ES-I3 (cell line): Measurements from ENCODE around the gene NDUFC1.
"Not testable (repeated sequence)": the region's sequence is repeated elsewhere in the genome, so short reads cannot be mapped to it uniquely, and the experiment has no call there.

Source experiments
- H3K36me3 ChIP-seq: 2 replicates; pipeline ENCODE4 v1.6.1; 2013; ENCODE audit warnings: mild to moderate bottlenecking, low read length, control low read depth, moderate library complexity; ENCODE audit not compliant: insufficient read depth
- H3K4me1 ChIP-seq: 2 replicates; pipeline ENCODE4 v1.6.1; 2013; ENCODE audit warnings: mild to moderate bottlenecking, control low read depth, low read length; ENCODE audit not compliant: insufficient read depth
- H3K9ac ChIP-seq: 2 replicates; pipeline ENCODE4 v1.6.1; 2013; ENCODE audit warnings: low read depth, mild to moderate bottlenecking, low read length, moderate library complexity
- H3K9me3 ChIP-seq: 2 replicates; pipeline ENCODE4 v1.6.1; 2013; ENCODE audit warnings: mild to moderate bottlenecking, low read length, moderate library complexity; ENCODE audit not compliant: control insufficient read depth, insufficient read depth

NDUFC1 gene

DNA sequence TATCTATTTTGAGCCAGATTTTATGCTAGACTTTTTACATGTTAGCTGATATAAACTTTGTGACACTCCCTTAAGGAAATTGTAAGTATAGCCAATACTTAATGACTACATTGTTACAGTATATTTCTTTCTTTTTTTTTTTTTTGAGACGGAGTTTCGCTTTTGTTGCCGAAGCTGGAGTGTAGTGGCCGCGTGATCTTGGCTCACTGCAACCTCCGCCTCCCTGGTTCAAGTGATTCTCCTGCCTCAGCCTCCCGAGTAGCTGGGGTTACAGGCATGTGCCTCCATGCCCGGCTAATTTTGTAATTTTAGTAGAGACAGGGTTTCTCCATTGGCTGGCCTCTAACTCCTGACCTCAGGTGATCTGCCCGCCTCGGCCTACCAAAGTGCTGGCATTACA is 11.1 kb upstream of the NDUFC1 start:
- peaks cover 17% of the 10 kb centered on the region for H3K4me1 ChIP-seq
- not testable (repeated sequence) for H3K9ac ChIP-seq, H3K9me3 ChIP-seq, H3K36me3 ChIP-seq

DNA sequence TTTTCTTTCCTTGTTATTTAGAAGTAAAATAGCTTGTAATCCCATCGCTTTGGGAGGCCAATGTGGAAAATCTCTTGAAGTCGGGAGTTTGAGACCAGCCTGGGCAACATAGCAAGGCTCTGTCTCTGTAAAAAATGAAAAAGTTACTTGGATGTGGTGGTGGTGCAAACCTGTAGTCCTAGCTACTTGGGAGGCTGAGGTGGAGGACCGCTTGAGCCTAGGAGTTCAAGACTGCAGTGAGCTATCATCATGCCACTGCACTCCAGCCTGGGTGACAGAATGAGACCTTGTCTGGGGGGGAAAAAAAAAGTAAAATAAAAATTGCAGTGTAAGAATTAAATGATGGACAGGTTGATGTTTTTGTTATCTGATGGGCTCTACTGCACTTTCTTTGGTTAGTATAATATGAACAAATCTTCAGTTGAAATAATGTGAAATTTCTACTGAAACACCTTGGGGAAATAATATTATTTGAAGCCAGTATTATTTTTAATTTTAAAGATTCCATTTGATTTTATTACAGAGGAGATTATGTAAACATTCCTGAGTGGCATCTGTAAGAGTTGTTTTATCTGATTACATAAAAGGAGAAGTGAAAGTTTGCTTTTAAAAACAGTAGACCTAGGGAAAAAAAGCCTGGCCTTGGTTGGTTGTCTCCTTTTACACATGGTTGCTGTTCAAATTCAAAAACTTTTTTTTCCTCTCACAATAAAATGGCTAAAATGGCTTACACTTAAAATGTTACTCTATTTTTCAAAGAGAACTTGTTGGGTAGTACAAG is 10.5 kb upstream of the NDUFC1 start:
- no peaks in the 10 kb centered on the region for H3K36me3 ChIP-seq
- H3K9ac ChIP-seq = no peak overlapping the region
- H3K4me1 ChIP-seq = peaks cover 17% of the 10 kb centered on the region
- H3K9me3 ChIP-seq = no peaks in the 10 kb centered on the region

DNA sequence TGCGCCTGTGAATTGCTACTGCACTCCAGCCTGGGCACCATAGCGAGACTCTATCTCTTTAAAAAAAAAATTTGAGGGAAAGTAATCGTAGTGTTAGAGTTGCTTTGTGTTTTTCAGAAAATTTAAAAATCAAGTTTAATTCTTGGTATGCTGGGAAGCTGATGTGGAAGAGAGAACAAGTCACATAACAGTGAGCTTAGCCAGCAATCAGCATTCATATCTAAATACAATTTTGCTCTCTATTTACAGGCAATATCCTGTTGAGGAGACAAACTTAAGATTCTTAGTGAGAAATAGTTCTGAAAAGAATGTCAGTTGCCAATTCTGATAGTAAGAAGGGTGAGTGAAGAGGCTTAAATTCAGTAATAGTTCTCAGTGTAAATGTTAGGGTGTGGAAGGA is 9.6 kb upstream of the NDUFC1 start:
- peaks cover 17% of the 10 kb centered on the region for H3K4me1 ChIP-seq

DNA sequence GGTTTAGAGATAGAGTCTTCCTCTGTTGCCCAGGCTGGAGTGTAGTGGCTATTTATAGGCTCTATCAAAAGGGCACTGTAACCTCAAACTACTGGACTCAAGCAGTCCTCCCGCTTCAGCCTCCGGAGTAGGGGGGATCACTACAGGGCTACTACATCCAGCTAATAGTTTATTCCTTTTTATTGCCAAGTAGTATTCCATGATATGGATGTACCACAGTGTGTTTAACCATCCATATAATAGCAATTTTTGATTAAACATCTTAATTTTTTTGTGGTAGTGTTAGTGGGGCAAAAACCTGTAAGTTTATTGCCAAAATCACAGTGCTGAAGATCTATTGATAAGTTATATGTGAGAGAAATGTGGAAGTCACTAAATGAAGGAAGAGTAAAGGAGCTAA is 2.6 kb upstream of the NDUFC1 start:
- Histone ChIP-seq H3K4me1 (peaks cover 5% of the 10 kb centered on the region; the same call in 1 of the 2 replicates), H3K9ac (no peak overlapping the region), H3K36me3 (peaks cover 7% of the 10 kb centered on the region), H3K9me3 (peaks cover 5% of the 10 kb centered on the region)

More for the DNA sequence above, 9.6 kb upstream of the NDUFC1 start:
- H3K9me3 ChIP-seq = no peaks in the 10 kb centered on the region
- H3K9ac ChIP-seq = no peak overlapping the region
- H3K36me3 ChIP-seq = no peaks in the 10 kb centered on the region

DNA sequence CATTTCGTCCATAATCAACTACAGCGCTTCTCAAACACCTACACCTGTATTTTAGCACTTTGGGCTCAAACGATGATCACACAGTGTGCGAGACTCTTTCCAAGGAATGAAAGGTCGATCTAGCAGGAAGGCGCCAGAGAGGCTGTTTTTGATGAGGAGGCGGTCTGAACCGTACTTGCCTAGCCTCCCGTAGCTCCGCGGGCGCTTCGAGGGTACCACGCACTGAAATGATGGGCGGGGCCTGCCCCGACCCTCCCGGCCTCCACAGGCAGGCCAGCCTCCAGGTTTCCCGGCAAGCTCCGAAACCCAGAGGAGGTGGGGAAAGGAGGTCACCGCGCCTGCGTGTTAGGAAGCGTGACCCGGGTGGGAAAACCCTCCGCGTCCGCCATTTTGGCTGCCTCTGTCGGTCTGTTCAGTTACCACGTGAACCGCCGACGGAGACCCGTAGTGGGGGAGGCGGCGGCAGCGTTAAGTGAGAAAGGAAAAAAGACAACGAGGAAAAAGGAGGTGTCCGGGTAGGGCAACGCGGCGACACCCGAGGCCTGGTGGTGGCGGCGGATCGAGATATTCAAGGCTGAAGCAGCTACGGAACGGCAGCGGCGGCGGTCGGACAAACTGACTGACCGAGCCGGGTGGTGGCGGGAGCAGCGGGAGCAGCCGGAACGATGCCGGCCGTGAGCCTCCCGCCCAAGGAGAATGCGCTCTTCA is 1.0 kb downstream of the NDUFC1 start, which contains the start of gene NAA15:
Gene NAA15 (plus strand): TSS at position 393 of the 708 bp plus-strand sequence. CDS start 273 bp downstream, at position 666.
- Histone ChIP-seq H3K9me3 (peaks cover 5% of the 10 kb centered on the region), H3K36me3 (peaks cover 7% of the 10 kb centered on the region), H3K4me1 (peaks cover 9% of the 10 kb centered on the region; the same call in 1 of the 2 replicates), H3K9ac (peak within 1 kb of the TSS; percentile 93)

DNA sequence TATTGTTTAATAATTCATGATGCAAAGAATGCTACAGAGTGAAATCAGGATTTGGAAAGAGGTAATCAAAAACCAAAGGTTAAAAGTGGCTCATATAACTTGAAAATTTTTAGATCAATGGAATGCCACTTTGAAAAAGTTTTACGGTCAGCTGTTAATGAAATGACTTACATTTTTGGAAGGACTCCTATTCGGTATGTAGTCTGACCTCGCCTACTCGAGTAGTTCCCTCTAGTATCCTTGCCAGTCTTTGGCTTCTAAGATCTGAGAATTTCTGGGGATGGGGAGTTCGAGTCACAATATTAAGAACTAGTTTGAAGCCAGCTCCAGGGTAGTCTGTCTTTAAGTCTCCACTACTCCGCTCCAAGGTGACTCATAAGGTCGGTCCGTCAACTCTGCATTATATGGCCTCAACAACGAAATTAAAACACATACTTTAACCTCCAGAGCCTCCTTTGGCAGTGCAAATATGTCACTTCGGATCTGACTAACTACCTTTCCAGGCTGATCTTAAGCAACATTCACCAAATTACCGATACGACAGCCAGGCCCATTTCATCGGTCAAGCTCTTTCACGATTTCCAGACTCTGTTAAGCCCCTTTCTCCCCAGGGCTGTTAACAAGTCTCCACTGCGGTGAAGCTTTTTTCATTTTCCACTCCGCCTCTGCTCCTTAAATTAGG is 1.7 kb downstream of the NDUFC1 start:
- peaks cover 5% of the 10 kb centered on the region for H3K9me3 ChIP-seq
- H3K4me1 ChIP-seq = peaks cover 9% of the 10 kb centered on the region; the same call in 1 of the 2 replicates
- H3K9ac ChIP-seq = peak overlapping the region; percentile 93
- H3K36me3 ChIP-seq = peaks cover 5% of the 10 kb centered on the region

DNA sequence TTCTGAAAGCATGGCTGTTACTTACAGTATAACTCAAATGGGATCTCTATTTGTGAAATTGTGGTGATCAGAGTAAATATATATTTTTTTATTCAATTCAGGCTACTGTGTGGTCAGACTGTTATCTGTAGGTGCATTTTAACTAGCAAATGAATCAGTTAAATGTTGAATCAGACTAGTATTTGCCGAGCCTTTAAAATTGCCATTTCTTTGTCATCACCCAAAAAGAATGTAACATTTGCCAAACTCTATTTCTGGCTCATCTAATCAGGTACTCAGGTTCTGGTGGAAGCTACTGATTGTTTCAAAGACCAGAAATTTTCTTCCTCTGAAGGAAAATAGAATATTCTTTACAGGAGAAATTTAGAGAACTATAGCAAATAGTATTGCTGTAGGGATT is 2.7 kb downstream of the NDUFC1 start:
- Histone ChIP-seq H3K36me3 (no peaks in the 10 kb centered on the region; the same call in 1 of the 2 replicates), H3K4me1 (peaks cover 9% of the 10 kb centered on the region; the same call in 1 of the 2 replicates), H3K9me3 (peaks cover under 1% of the 10 kb centered on the region), H3K9ac (peak overlapping the region; percentile 19; the same call in 1 of the 2 replicates)

DNA sequence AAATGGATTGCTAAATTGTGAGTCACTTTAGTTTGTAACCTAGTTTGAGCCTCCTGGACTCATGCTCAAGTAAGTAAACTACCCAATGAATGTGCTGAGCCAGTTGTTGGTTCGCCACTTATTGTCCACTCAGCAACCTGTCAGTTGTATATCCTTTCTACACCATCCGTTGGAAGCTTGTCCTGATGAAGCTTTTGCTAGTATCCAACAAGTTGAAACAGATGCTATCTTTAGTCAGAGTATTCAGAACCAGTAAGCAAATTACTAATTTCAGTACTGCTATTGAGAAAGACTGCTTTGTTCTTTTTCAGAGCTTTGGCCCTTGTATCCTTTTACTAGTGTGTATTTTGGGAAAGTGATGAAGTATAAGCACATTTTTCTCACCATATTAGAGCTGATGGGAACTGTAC is 5.3 kb downstream of the NDUFC1 start:
- Histone ChIP-seq H3K9ac (no peak overlapping the region), H3K36me3 (no peaks in the 10 kb centered on the region), H3K9me3 (no peaks in the 10 kb centered on the region), H3K4me1 (peaks cover 9% of the 10 kb centered on the region; the same call in 1 of the 2 replicates)

DNA sequence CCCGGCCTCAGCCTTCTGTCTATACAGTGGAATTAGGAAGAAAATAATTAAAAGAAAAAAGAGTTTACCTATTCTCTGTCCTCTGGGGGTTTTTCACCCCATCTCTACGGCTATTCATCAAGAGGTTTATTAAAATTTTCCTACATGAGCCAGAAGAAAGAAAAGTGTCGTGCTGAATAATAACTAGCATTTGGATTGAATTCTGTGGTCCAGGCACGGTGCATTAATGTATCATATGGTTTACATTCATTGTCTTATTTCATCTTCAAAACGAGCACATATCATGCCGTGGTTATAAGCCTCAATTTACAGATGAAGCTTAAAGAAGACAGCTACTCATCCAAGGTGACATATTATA is 6.4 kb downstream of the NDUFC1 start:
- Histone ChIP-seq H3K4me1 (peaks cover 9% of the 10 kb centered on the region; the same call in 1 of the 2 replicates), H3K9ac (peak overlapping the region; percentile 88; the same call in 1 of the 2 replicates), H3K9me3 (no peaks in the 10 kb centered on the region)

DNA sequence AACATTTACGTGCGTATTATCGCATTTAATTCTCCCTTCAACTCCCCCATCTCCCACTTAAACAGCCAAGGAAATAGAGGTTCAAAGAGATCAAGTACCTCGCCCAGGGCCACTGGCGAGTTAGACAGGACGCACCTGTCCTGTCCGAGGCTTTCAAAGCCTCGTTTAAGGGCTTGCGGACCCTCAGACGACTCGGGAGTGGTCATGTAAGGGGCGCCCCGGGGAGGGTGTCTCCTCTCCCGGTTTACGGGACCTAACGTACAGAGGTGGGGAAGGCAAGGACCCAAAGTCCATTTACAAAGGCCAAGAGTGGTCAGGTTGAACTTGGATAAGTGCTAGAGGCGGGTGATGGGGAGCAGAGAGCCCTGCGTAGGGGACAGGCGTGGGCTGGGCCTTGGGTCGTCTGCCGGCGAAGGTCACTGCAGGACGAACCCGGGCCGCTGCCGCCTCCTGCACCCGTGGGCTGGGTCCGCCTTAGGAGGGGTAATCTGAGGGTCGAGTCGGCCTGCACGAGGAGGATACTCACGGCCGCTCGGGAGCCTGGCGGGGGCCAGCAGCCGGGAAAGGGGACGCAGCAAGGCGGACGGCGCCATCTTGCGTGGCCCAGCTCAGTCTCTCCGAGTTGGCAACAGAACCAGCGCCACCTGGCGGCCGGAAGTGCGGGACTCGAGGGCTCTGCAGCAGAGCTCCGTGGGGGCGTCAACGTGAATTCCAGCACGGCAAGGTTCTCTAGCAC is 6.9 kb downstream of the NDUFC1 start:
- Histone ChIP-seq H3K4me1 (peaks cover 9% of the 10 kb centered on the region; the same call in 1 of the 2 replicates), H3K36me3 (no peaks in the 10 kb centered on the region), H3K9me3 (no peaks in the 10 kb centered on the region)

More for the DNA sequence above, 6.4 kb downstream of the NDUFC1 start:
- no peaks in the 10 kb centered on the region for H3K36me3 ChIP-seq

DNA sequence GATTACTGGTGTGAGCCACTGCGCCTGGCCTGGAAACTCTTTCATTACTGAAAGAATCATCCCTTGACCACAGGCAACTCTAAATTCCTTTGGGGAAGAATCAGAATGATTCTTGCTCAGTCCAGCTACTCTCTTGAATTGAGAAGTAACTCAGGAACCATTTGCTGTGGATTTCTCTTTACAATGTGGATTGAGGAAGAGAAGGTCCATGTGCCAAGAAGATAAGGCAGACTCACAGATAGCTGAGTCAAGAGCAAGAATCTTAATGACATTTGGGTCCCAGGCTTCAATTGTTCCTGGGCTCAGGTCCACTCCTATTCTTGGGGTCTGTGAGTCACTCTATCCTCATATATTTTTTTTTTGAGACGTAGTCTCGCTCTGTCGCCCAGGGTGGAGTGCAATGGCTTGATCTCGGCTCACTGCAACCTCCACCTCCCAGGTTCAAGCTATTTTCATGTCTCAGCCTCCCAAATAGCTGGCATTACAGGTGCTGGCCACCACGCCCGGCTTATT is 16.0 kb downstream of the NDUFC1 start:
- H3K9me3 ChIP-seq = no peaks in the 10 kb centered on the region
- no peak overlapping the region for H3K9ac ChIP-seq
- no peaks in the 10 kb centered on the region for H3K4me1 ChIP-seq
- H3K36me3 ChIP-seq = no peaks in the 10 kb centered on the region

More for the DNA sequence above, 6.9 kb downstream of the NDUFC1 start:
- H3K9ac ChIP-seq = peak overlapping the region; percentile 88

DNA sequence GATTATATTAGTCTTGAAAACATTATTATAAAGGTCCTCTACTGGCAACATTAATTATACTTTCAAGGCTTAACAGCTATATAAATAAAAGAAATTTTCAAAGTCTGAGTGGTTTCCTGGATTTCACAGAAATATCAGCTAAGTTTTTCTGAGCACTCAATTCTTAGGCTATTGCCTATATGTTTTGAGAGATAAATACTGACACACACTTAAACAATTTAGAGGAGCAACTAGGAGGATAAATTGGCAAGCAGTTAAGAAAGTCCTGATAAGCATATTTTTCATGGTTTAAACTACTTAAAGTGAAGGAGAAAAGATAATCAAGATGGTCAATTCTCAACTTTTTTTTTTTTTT is 19.6 kb downstream of the NDUFC1 start:
- no peaks in the 10 kb centered on the region for H3K4me1 ChIP-seq
- no peak overlapping the region for H3K9ac ChIP-seq
- H3K36me3 ChIP-seq = no peaks in the 10 kb centered on the region
- no peaks in the 10 kb centered on the region for H3K9me3 ChIP-seq

DNA sequence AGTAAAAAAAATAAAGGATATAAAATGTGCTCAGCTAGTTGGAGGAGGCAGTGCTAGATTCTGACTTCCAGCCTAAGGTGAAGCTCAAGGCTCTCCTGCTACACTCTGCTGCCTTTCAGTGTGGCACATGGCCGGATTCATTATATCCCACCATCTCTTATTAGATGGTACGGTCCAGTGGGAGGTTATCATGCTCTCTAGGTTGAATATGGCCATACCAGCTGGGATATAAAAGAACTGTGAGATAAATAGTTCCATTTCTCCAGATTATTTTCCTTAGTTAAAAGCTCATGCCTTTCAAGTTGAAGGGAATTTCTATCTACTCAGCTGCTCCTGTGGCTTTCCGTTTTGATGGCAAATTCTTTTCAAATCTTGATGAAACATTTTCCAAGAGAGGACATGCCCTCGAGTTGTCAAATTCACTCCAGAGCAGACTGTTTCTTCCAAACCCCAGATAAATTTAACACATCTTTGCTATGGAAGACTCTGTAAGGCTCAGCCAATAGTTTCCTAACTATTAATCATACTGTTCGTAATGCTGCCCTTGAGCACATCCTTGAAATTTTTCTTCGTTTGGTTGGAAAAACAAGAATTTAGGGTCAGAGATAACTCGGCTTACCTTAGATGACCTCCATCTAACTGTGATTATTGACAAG is 20.1 kb downstream of the NDUFC1 start:
- H3K9me3 ChIP-seq = no peaks in the 10 kb centered on the region
- H3K36me3 ChIP-seq = no peaks in the 10 kb centered on the region
- no peak overlapping the region for H3K9ac ChIP-seq
- H3K4me1 ChIP-seq = no peaks in the 10 kb centered on the region
